ENCODE measurements around the gene TOX3.

TOX3 gene

GRCh38 chr16:52496051-52496876 is 50.7 kb downstream of the TOX3 start:
- H3K27ac ChIP-seq (ENCODE audit: low read depth, low read length), result no peak overlapping the region
- no peaks in the 10 kb centered on the region for H3K36me3 ChIP-seq (ENCODE audit: control insufficient read depth in 1 of 2, insufficient read depth in 2 of 2, low read length in 2 of 2)
- no peak overlapping the region for H3K9ac ChIP-seq (ENCODE audit: low read depth in 1 of 2, low read length in 2 of 2)
- H3K4me1 ChIP-seq (ENCODE audit: control insufficient read depth in 1 of 2, insufficient read depth in 2 of 2, low read length in 2 of 2), result peaks cover 14 to 39% of the 10 kb centered on the region in 2 donors
- H3K9me3 ChIP-seq (ENCODE audit: control insufficient read depth in 1 of 2, low read length in 2 of 2), result no peaks in the 10 kb centered on the region
- H3K27me3 ChIP-seq (ENCODE audit: control insufficient read depth in 1 of 2, insufficient read depth in 2 of 2, low read length in 2 of 2), result no peaks in the 10 kb centered on the region
- no peak overlapping the region for H3K4me3 ChIP-seq (ENCODE audit: low read depth in 1 of 2, low read length in 2 of 2)

GRCh38 chr16:52494621-52495020 is 52.3 kb downstream of the TOX3 start:
- Histone ChIP-seq H3K27me3 (ENCODE audit: control insufficient read depth in 1 of 2, insufficient read depth in 2 of 2, low read length in 2 of 2) (no peaks in the 10 kb centered on the region), H3K4me1 (ENCODE audit: control insufficient read depth in 1 of 2, insufficient read depth in 2 of 2, low read length in 2 of 2) (peaks cover 14 to 44% of the 10 kb centered on the region in 2 donors), H3K27ac (ENCODE audit: low read depth, low read length) (no peak overlapping the region), H3K9ac (ENCODE audit: low read depth in 1 of 2, low read length in 2 of 2) (no peak overlapping the region), H3K9me3 (ENCODE audit: control insufficient read depth in 1 of 2, low read length in 2 of 2) (no peaks in the 10 kb centered on the region), H3K36me3 (ENCODE audit: control insufficient read depth in 1 of 2, insufficient read depth in 2 of 2, low read length in 2 of 2) (no peaks in the 10 kb centered on the region), H3K4me3 (ENCODE audit: low read depth in 1 of 2, low read length in 2 of 2) (no peak overlapping the region)

GRCh38 chr16:52494145-52494544 is 52.8 kb downstream of the TOX3 start:
- Histone ChIP-seq H3K27me3 (ENCODE audit: control insufficient read depth in 1 of 2, insufficient read depth in 2 of 2, low read length in 2 of 2) (no peaks in the 10 kb centered on the region), H3K4me3 (ENCODE audit: low read depth in 1 of 2, low read length in 2 of 2) (no peak overlapping the region), H3K9me3 (ENCODE audit: control insufficient read depth in 1 of 2, low read length in 2 of 2) (no peaks in the 10 kb centered on the region), H3K9ac (ENCODE audit: low read depth in 1 of 2, low read length in 2 of 2) (no peak overlapping the region), H3K27ac (ENCODE audit: low read depth, low read length) (no peak overlapping the region), H3K4me1 (ENCODE audit: control insufficient read depth in 1 of 2, insufficient read depth in 2 of 2, low read length in 2 of 2) (peaks cover 14 to 48% of the 10 kb centered on the region in 2 donors), H3K36me3 (ENCODE audit: control insufficient read depth in 1 of 2, insufficient read depth in 2 of 2, low read length in 2 of 2) (no peaks in the 10 kb centered on the region)

- H3K4me1 ChIP-seq (ENCODE audit: control insufficient read depth in 1 of 2, insufficient read depth in 2 of 2, low read length in 2 of 2), result peaks cover 21 to 60% of the 10 kb centered on the region in 2 donors
- H3K9me3 ChIP-seq (ENCODE audit: control insufficient read depth in 1 of 2, low read length in 2 of 2), result no peaks in the 10 kb centered on the region
- no peak overlapping the region for H3K27ac ChIP-seq (ENCODE audit: low read depth, low read length)
- H3K36me3 ChIP-seq (ENCODE audit: control insufficient read depth in 1 of 2, insufficient read depth in 2 of 2, low read length in 2 of 2), result no peaks in the 10 kb centered on the region
- H3K27me3 ChIP-seq (ENCODE audit: control insufficient read depth in 1 of 2, insufficient read depth in 2 of 2, low read length in 2 of 2), result no peaks in the 10 kb centered on the region
- H3K4me3 ChIP-seq (ENCODE audit: low read depth in 1 of 2, low read length in 2 of 2), result peak overlapping the region in 1 of 2 donors; percentile 31
- peak overlapping the region in 1 of 2 donors; percentile 22 for H3K9ac ChIP-seq (ENCODE audit: low read depth in 1 of 2, low read length in 2 of 2)
Measured at GRCh38 chr16:52492789-52493357, 54.1 kb downstream of the TOX3 start.

GRCh38 chr16:52491216-52491615 is 55.7 kb downstream of the TOX3 start:
- no peak overlapping the region for H3K9ac ChIP-seq (ENCODE audit: low read depth in 1 of 2, low read length in 2 of 2)
- peaks cover 17 to 52% of the 10 kb centered on the region in 2 donors for H3K4me1 ChIP-seq (ENCODE audit: control insufficient read depth in 1 of 2, insufficient read depth in 2 of 2, low read length in 2 of 2)
- no peak overlapping the region for H3K4me3 ChIP-seq (ENCODE audit: low read depth in 1 of 2, low read length in 2 of 2)
- no peaks in the 10 kb centered on the region for H3K9me3 ChIP-seq (ENCODE audit: control insufficient read depth in 1 of 2, low read length in 2 of 2)
- no peaks in the 10 kb centered on the region for H3K27me3 ChIP-seq (ENCODE audit: control insufficient read depth in 1 of 2, insufficient read depth in 2 of 2, low read length in 2 of 2)
- H3K27ac ChIP-seq (ENCODE audit: low read depth, low read length), result no peak overlapping the region
- no peaks in the 10 kb centered on the region for H3K36me3 ChIP-seq (ENCODE audit: control insufficient read depth in 1 of 2, insufficient read depth in 2 of 2, low read length in 2 of 2)

GRCh38 chr16:52489894-52490293 is 57.0 kb downstream of the TOX3 start:
- Histone ChIP-seq H3K27ac (ENCODE audit: low read depth, low read length) (no peak overlapping the region), H3K9me3 (ENCODE audit: control insufficient read depth in 1 of 2, low read length in 2 of 2) (no peaks in the 10 kb centered on the region)

GRCh38 chr16:52488837-52489289 is 58.1 kb downstream of the TOX3 start:
- peaks cover 17 to 37% of the 10 kb centered on the region in 2 donors for H3K4me1 ChIP-seq (ENCODE audit: control insufficient read depth in 1 of 2, insufficient read depth in 2 of 2, low read length in 2 of 2)
- H3K9me3 ChIP-seq (ENCODE audit: control insufficient read depth in 1 of 2, low read length in 2 of 2), result no peaks in the 10 kb centered on the region
- no peaks in the 10 kb centered on the region for H3K27me3 ChIP-seq (ENCODE audit: control insufficient read depth in 1 of 2, insufficient read depth in 2 of 2, low read length in 2 of 2)
- no peak overlapping the region for H3K9ac ChIP-seq (ENCODE audit: low read depth in 1 of 2, low read length in 2 of 2)
- no peaks in the 10 kb centered on the region for H3K36me3 ChIP-seq (ENCODE audit: control insufficient read depth in 1 of 2, insufficient read depth in 2 of 2, low read length in 2 of 2)
- H3K27ac ChIP-seq (ENCODE audit: low read depth, low read length), result no peak overlapping the region
- no peak overlapping the region for H3K4me3 ChIP-seq (ENCODE audit: low read depth in 1 of 2, low read length in 2 of 2)

More at GRCh38 chr16:52489894-52490293, 57.0 kb downstream of the TOX3 start:
- H3K4me1 ChIP-seq (ENCODE audit: control insufficient read depth in 1 of 2, insufficient read depth in 2 of 2, low read length in 2 of 2), result peaks cover 17 to 42% of the 10 kb centered on the region in 2 donors
- no peak overlapping the region for H3K9ac ChIP-seq (ENCODE audit: low read depth in 1 of 2, low read length in 2 of 2)
- no peaks in the 10 kb centered on the region for H3K36me3 ChIP-seq (ENCODE audit: control insufficient read depth in 1 of 2, insufficient read depth in 2 of 2, low read length in 2 of 2)
- H3K27me3 ChIP-seq (ENCODE audit: control insufficient read depth in 1 of 2, insufficient read depth in 2 of 2, low read length in 2 of 2), result no peaks in the 10 kb centered on the region
- H3K4me3 ChIP-seq (ENCODE audit: low read depth in 1 of 2, low read length in 2 of 2), result no peak overlapping the region

- peaks cover 12 to 28% of the 10 kb centered on the region in 2 donors for H3K4me1 ChIP-seq (ENCODE audit: control insufficient read depth in 1 of 2, insufficient read depth in 2 of 2, low read length in 2 of 2)
- no peaks in the 10 kb centered on the region for H3K9me3 ChIP-seq (ENCODE audit: control insufficient read depth in 1 of 2, low read length in 2 of 2)
- no peak overlapping the region for H3K27ac ChIP-seq (ENCODE audit: low read depth, low read length)
- no peak overlapping the region for H3K4me3 ChIP-seq (ENCODE audit: low read depth in 1 of 2, low read length in 2 of 2)
- H3K27me3 ChIP-seq (ENCODE audit: control insufficient read depth in 1 of 2, insufficient read depth in 2 of 2, low read length in 2 of 2), result no peaks in the 10 kb centered on the region
- no peak overlapping the region for H3K9ac ChIP-seq (ENCODE audit: low read depth in 1 of 2, low read length in 2 of 2)
- no peaks in the 10 kb centered on the region for H3K36me3 ChIP-seq (ENCODE audit: control insufficient read depth in 1 of 2, insufficient read depth in 2 of 2, low read length in 2 of 2)
Measured at GRCh38 chr16:52487849-52488457, 59.0 kb downstream of the TOX3 start.

- H3K9ac ChIP-seq (ENCODE audit: low read depth in 1 of 2, low read length in 2 of 2), result no peak overlapping the region
- H3K27ac ChIP-seq (ENCODE audit: low read depth, low read length), result no peak overlapping the region
- peaks cover 0 to 4% of the 10 kb centered on the region in 2 donors for H3K36me3 ChIP-seq (ENCODE audit: control insufficient read depth in 1 of 2, insufficient read depth in 2 of 2, low read length in 2 of 2)
- peaks cover 0 to 4% of the 10 kb centered on the region in 2 donors for H3K4me1 ChIP-seq (ENCODE audit: control insufficient read depth in 1 of 2, insufficient read depth in 2 of 2, low read length in 2 of 2)
- H3K27me3 ChIP-seq (ENCODE audit: control insufficient read depth in 1 of 2, insufficient read depth in 2 of 2, low read length in 2 of 2), result no peaks in the 10 kb centered on the region
- H3K9me3 ChIP-seq (ENCODE audit: control insufficient read depth in 1 of 2, low read length in 2 of 2), result no peaks in the 10 kb centered on the region
- no peak overlapping the region for H3K4me3 ChIP-seq (ENCODE audit: low read depth in 1 of 2, low read length in 2 of 2)
Measured at GRCh38 chr16:52480237-52480636, 66.7 kb downstream of the TOX3 start.

GRCh38 chr16:52476111-52476510 is 70.8 kb downstream of the TOX3 start:
- H3K9me3 ChIP-seq (ENCODE audit: control insufficient read depth in 1 of 2, low read length in 2 of 2), result no peaks in the 10 kb centered on the region
- peaks cover 0 to 4% of the 10 kb centered on the region in 2 donors for H3K36me3 ChIP-seq (ENCODE audit: control insufficient read depth in 1 of 2, insufficient read depth in 2 of 2, low read length in 2 of 2)
- H3K27me3 ChIP-seq (ENCODE audit: control insufficient read depth in 1 of 2, insufficient read depth in 2 of 2, low read length in 2 of 2), result no peaks in the 10 kb centered on the region
- H3K4me1 ChIP-seq (ENCODE audit: control insufficient read depth in 1 of 2, insufficient read depth in 2 of 2, low read length in 2 of 2), result no peaks in the 10 kb centered on the region
- H3K9ac ChIP-seq (ENCODE audit: low read depth in 1 of 2, low read length in 2 of 2), result no peak overlapping the region
- no peak overlapping the region for H3K27ac ChIP-seq (ENCODE audit: low read depth, low read length)
- no peak overlapping the region for H3K4me3 ChIP-seq (ENCODE audit: low read depth in 1 of 2, low read length in 2 of 2)

Measured in duodenal mucosa (tissue), 2 donors.